SU-DHL-6 (cell line): ENCODE results near the gene MYPOP.

Experiments
- H2AFZ ChIP-seq: fragments of 200-600 bp; sonication (generic); 2 replicates; pipeline ENCODE4 v1.6.1; 2014; ENCODE audit warnings: low read depth, mild to moderate bottlenecking, moderate library complexity, mixed read lengths, antibody characterized with exemption, low read length; ENCODE audit not compliant: severe bottlenecking
- H3F3A ChIP-seq: fragments of 200-600 bp; shearing (Covaris generic); 2 replicates; pipeline ENCODE4 v1.6.0; 2016; ENCODE audit warnings: antibody characterized with exemption, mild to moderate bottlenecking; ENCODE audit not compliant: insufficient read depth
- H3K27ac ChIP-seq: fragments of 200-600 bp; sonication (generic); 2 replicates; pipeline ENCODE4 v1.5.1; 2016; ENCODE audit warnings: low read depth, mild to moderate bottlenecking, low read length, moderate library complexity, mixed read lengths
- H3K27me3 ChIP-seq: fragments of 200-600 bp; sonication (generic), shearing (Covaris generic); 2 replicates; pipeline ENCODE4 v1.6.0; 2014; ENCODE audit warnings: mild to moderate bottlenecking, low read length
- H3K36me3 ChIP-seq: fragments of 200-600 bp; sonication (generic); 2 replicates; pipeline ENCODE4 v1.6.1; 2014; ENCODE audit warnings: mild to moderate bottlenecking, low read length, mixed read lengths
- H3K4me2 ChIP-seq: fragments of 300-600, 200-600 bp; shearing (Covaris generic), sonication (generic); 2 replicates; pipeline ENCODE4 v1.6.0; 2014; ENCODE audit warnings: low read length, low read depth, mild to moderate bottlenecking; ENCODE audit not compliant: poor library complexity, severe bottlenecking
- H3K4me3 ChIP-seq: fragments of 200-600 bp; sonication (generic); 2 replicates; pipeline ENCODE4 v1.5.1; 2014; ENCODE audit warnings: antibody characterized with exemption, low read length, mild to moderate bottlenecking, mixed read lengths; ENCODE audit not compliant: insufficient read depth, poor library complexity, severe bottlenecking
- H3K79me2 ChIP-seq: fragments of 200-600 bp; sonication (generic); 2 replicates; pipeline ENCODE4 v1.6.1; 2014; ENCODE audit warnings: mild to moderate bottlenecking, low read length, moderate library complexity; ENCODE audit not compliant: insufficient read depth
- H3K9ac ChIP-seq: fragments of 200-600 bp; sonication (generic); 2 replicates; pipeline ENCODE4 v1.7.0; 2014; ENCODE audit warnings: mild to moderate bottlenecking, low read length
- H3K9me2 ChIP-seq: fragments of 200-600 bp; sonication (generic); replicated peaks from 2 replicates; pipeline ENCODE4 v1.6.1; 2014; ENCODE audit warnings: low read length; ENCODE audit not compliant: insufficient read depth
- H3K9me3 ChIP-seq: fragments of 200-600 bp; sonication (generic); 2 replicates; pipeline ENCODE4 v1.6.1; 2014; ENCODE audit warnings: low read length, mixed read lengths; ENCODE audit not compliant: insufficient read depth
- H4K20me1 ChIP-seq: fragments of 200-600 bp; sonication (generic); 2 replicates; pipeline ENCODE4 v1.6.1; 2014; ENCODE audit warnings: low read depth, mild to moderate bottlenecking, antibody characterized with exemption, low read length, moderate library complexity, mixed read lengths
- EZH2phosphoT487 ChIP-seq: fragments of 200-600 bp; sonication (generic), shearing (Covaris generic); conservative IDR thresholded peaks from 2 replicates; pipeline ENCODE4 v1.6.1; 2018; ENCODE audit warnings: mild to moderate bottlenecking, antibody characterized with exemption, low read length, moderate library complexity, mixed read lengths
- TF ChIP-seq, protein P1 (sequence below): fragments of 200-600 bp; sonication (generic); IDR thresholded peaks from one replicate; pipeline ENCODE4 v1.5.1; 2017; ENCODE audit warnings: antibody characterized with exemption, mild to moderate bottlenecking, low read length, moderate library complexity; ENCODE audit not compliant: insufficient read depth, poor library complexity, severe bottlenecking

The MYPOP gene

DNA sequence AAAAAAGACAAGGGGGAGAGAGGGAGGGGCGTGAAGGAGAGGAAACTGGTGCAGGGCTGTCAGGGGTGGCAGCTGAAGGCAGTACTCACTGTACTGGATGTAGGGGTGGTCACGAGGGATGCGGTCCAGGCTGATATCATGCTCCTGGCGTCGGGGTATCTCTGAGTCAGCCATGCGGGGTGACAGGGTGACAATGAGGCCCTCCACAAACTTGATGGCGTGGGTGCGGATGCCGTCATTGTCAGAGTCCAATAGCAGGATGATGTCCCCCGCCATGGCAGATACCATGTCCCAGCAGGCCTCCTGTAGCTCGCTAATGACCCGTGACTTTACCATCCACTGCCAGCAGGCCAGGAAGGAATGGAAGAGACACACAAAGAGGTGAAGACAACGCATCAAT lies 54.8 kb downstream of the MYPOP start:
- H3K4me2 ChIP-seq: no peak overlapping the region
- H3K9me3 ChIP-seq: no peaks in the 10 kb centered on the region
- no peak overlapping the region for H3K9ac ChIP-seq
- H2AFZ ChIP-seq: no peak overlapping the region
- no peak overlapping the region for H3K4me3 ChIP-seq
- TF ChIP-seq EZH2phosphoT487: no peak
- TF ChIP-seq, protein P1, sequence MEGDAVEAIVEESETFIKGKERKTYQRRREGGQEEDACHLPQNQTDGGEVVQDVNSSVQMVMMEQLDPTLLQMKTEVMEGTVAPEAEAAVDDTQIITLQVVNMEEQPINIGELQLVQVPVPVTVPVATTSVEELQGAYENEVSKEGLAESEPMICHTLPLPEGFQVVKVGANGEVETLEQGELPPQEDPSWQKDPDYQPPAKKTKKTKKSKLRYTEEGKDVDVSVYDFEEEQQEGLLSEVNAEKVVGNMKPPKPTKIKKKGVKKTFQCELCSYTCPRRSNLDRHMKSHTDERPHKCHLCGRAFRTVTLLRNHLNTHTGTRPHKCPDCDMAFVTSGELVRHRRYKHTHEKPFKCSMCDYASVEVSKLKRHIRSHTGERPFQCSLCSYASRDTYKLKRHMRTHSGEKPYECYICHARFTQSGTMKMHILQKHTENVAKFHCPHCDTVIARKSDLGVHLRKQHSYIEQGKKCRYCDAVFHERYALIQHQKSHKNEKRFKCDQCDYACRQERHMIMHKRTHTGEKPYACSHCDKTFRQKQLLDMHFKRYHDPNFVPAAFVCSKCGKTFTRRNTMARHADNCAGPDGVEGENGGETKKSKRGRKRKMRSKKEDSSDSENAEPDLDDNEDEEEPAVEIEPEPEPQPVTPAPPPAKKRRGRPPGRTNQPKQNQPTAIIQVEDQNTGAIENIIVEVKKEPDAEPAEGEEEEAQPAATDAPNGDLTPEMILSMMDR: no peak
- H3K9me2 ChIP-seq: no peaks in the 10 kb centered on the region
- no peaks in the 10 kb centered on the region for H3K27me3 ChIP-seq
- no peaks in the 10 kb centered on the region for H4K20me1 ChIP-seq
- no peaks in the 10 kb centered on the region for H3K79me2 ChIP-seq
- peaks cover 27% of the 10 kb centered on the region for H3K36me3 ChIP-seq
- H3F3A ChIP-seq: no peaks in the 10 kb centered on the region
- no peak overlapping the region for H3K27ac ChIP-seq

DNA sequence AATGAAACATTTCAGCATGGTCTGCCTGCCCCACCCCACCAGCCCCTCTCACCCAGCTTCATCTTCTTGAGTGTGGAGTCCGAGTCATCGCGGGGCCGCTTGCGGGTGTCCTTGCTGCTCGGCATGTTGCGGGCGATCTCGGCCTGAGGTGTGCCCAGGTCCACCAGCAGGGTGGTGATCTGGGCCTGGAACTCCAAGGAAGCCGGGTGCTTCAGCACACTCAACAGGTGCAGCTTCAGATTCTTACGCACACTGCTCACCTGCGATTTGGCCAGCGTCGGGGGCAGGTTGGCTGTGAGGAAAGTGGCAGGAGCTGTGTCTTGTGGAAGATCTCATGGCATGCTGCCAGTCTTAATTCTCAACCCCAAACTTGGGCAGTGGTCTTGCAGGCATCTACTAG lies 60.2 kb downstream of the MYPOP start:
- no peaks in the 10 kb centered on the region for H3K9me3 ChIP-seq
- H3K9me2 ChIP-seq: no peaks in the 10 kb centered on the region
- H3K9ac ChIP-seq: no peak overlapping the region
- no peaks in the 10 kb centered on the region for H4K20me1 ChIP-seq
- no peaks in the 10 kb centered on the region for H3K27me3 ChIP-seq
- H3K4me2 ChIP-seq: no peak overlapping the region
- peaks cover 27% of the 10 kb centered on the region for H3K36me3 ChIP-seq
- H3K79me2 ChIP-seq: no peaks in the 10 kb centered on the region
- no peak overlapping the region for H2AFZ ChIP-seq
- no peak overlapping the region for H3K4me3 ChIP-seq
- H3K27ac ChIP-seq: no peak overlapping the region
- H3F3A ChIP-seq: no peaks in the 10 kb centered on the region
- TF ChIP-seq EZH2phosphoT487: no peak
- TF ChIP-seq, protein P1: no peak
